SK-N-SH (cell line): ENCODE measurements around the gene SBNO1. TPM values are rescaled to one million over a fixed set of nuclear protein-coding genes. Genes with fewer than 3 reads are reported as not detected.

Experiments used
- CTCF ChIA-PET: fragments of 300-600, 350-600 bp; formaldehyde crosslinking; extraction: SDS; loops from one replicate; lab custom pipeline; 2021; lab: Yijun Ruan, JAX
- POLR2A ChIA-PET: fragments of 350-600 bp; sonication (Branson Sonifier 250); formaldehyde crosslinking; extraction: SDS; loops from one replicate; lab custom pipeline; 2020; ENCODE audit warnings: antibody characterized with exemption, inconsistent platforms; lab: Yijun Ruan, JAX
- DNase-seq: peaks from one replicate; pipeline ENCODE4 v3.0.0; 2012
- H2AFZ ChIP-seq: fragments of 200-600 bp; sonication (generic); 2 replicates; pipeline ENCODE4 v1.8.1; 2016; ENCODE audit warnings: antibody characterized with exemption, mild to moderate bottlenecking, low read depth
- H3F3A ChIP-seq: fragments of 200-600 bp; sonication (generic); replicated peaks from 2 replicates; pipeline ENCODE3; 2016; ENCODE audit warnings: antibody characterized with exemption, mild to moderate bottlenecking; ENCODE audit not compliant: insufficient read depth
- H3K27ac ChIP-seq, 2 experiments: fragments of 200-500 bp in 1 of 2; fragments of 200-600 bp in 1 of 2; sonication (Bioruptor generic) in 1 of 2; sonication (generic), shearing (Covaris generic) in 1 of 2; 2 replicates each; pipeline versions ENCODE4 v1.5.1 to v1.6.1; 2014 to 2016; ENCODE audit warnings: low read depth in 2 of 2, inconsistent platforms in 1 of 2, low read length in 1 of 2, mild to moderate bottlenecking in 1 of 2, mixed read lengths in 1 of 2
- H3K27me3 ChIP-seq: fragments of 200-600 bp; sonication (generic), shearing (Covaris generic); 2 replicates; pipeline ENCODE4 v1.6.1; 2016; ENCODE audit warnings: mixed run types; ENCODE audit not compliant: insufficient read depth
- H3K36me3 ChIP-seq, 2 experiments: fragments of 200-500 bp in 1 of 2; fragments of 200-600 bp in 1 of 2; sonication (Bioruptor generic) in 1 of 2; sonication (generic) in 1 of 2; replicated peaks in 1 of 2; 2 replicates each; pipeline versions ENCODE3 to v1.5.1; 2014 to 2016; ENCODE audit warnings: low read length in 1 of 2, mild to moderate bottlenecking in 1 of 2; ENCODE audit not compliant: insufficient read depth in 2 of 2, control insufficient read depth in 1 of 2
- H3K4me1 ChIP-seq, 2 experiments: fragments of 200-500 bp in 1 of 2; fragments of 200-600 bp in 1 of 2; sonication (Bioruptor generic) in 1 of 2; sonication (generic), shearing (Covaris generic) in 1 of 2; 2 replicates each; pipeline versions ENCODE4 v1.5.1 to v1.6.1; 2014 to 2016; ENCODE audit warnings: low read depth in 1 of 2, low read length in 1 of 2, mixed run types in 1 of 2; ENCODE audit not compliant: insufficient read depth in 2 of 2, control insufficient read depth in 1 of 2
- H3K4me2 ChIP-seq: fragments of 200-600 bp; sonication (generic), shearing (Covaris generic); 2 replicates; pipeline ENCODE4 v1.6.1; 2017; ENCODE audit warnings: mixed run types
- H3K4me3 ChIP-seq, 2 experiments: fragments of 200-500 bp in 1 of 2; fragments of 200-600 bp in 1 of 2; sonication (Bioruptor generic) in 1 of 2; sonication (generic), shearing (Covaris generic) in 1 of 2; 2 replicates each; pipeline versions ENCODE4 v1.5.1 to v1.8.1; 2014 to 2016; ENCODE audit warnings: low read depth in 2 of 2, inconsistent platforms in 1 of 2, low read length in 1 of 2, mild to moderate bottlenecking in 1 of 2, mixed read lengths in 1 of 2, moderate library complexity in 1 of 2
- H3K79me2 ChIP-seq: fragments of 200-600 bp; sonication (generic); 2 replicates; pipeline ENCODE4 v1.8.1; 2017; ENCODE audit warnings: mild to moderate bottlenecking; ENCODE audit not compliant: insufficient read depth
- H3K9ac ChIP-seq: fragments of 200-600 bp; sonication (generic); 2 replicates; pipeline ENCODE4 v1.6.1; 2017; ENCODE audit warnings: mixed run types
- H3K9me2 ChIP-seq: fragments of 200-600 bp; sonication (generic); 2 replicates; pipeline ENCODE4 v1.6.1; 2017; ENCODE audit warnings: mixed run types
- H3K9me3 ChIP-seq: fragments of 200-600 bp; sonication (generic); 2 replicates; pipeline ENCODE4 v1.6.1; 2017; ENCODE audit warnings: mixed run types, mild to moderate bottlenecking, moderate library complexity
- H4K20me1 ChIP-seq: fragments of 200-600 bp; sonication (generic); 2 replicates; pipeline ENCODE4 v1.6.1; 2017; ENCODE audit warnings: mild to moderate bottlenecking, mixed run types; ENCODE audit not compliant: insufficient read depth
- CHD2 ChIP-seq: fragments of 150-350 bp; IDR thresholded peaks from 2 replicates; pipeline ENCODE4 v1.6.1; 2018; ENCODE audit warnings: low read length; ENCODE audit not compliant: partially characterized antibody
- ELF1 ChIP-seq: IDR thresholded peaks from 2 replicates; pipeline ENCODE4 v1.4.0; 2012
- EP300 ChIP-seq, 2 experiments: IDR thresholded peaks; 2 replicates each; pipeline versions ENCODE4 v1.4.0 to v1.6.1; 2012; ENCODE audit warnings: borderline replicate concordance in 1 of 2, low read depth in 1 of 2, low read length in 1 of 2
- FOXM1 ChIP-seq: IDR thresholded peaks from 2 replicates; pipeline ENCODE4 v1.4.0; 2012; ENCODE audit warnings: low read depth, mild to moderate bottlenecking
- GABPA ChIP-seq: IDR thresholded peaks from 2 replicates; pipeline ENCODE4 v1.4.0; 2012; ENCODE audit warnings: low read depth, mild to moderate bottlenecking
- MEF2A ChIP-seq: IDR thresholded peaks from 2 replicates; pipeline ENCODE4 v1.4.0; 2012; ENCODE audit warnings: low read depth, borderline replicate concordance
- POLR2AphosphoS5 ChIP-seq: IDR thresholded peaks from 2 replicates; pipeline ENCODE4 v1.6.1; 2012; ENCODE audit warnings: low read depth, low read length
- RCOR1 ChIP-seq: fragments of 150-350 bp; IDR thresholded peaks from 2 replicates; pipeline ENCODE4 v1.6.1; 2017; ENCODE audit warnings: antibody characterized with exemption, low read length
- RFX5 ChIP-seq: IDR thresholded peaks from 2 replicates; pipeline ENCODE4 v1.6.1; 2012; ENCODE audit warnings: mild to moderate bottlenecking, improper control_type of control experiment, low read length
- RXRA ChIP-seq: IDR thresholded peaks from 2 replicates; pipeline ENCODE4 v1.4.0; 2012; ENCODE audit warnings: low read depth, mild to moderate bottlenecking, borderline replicate concordance
- SIN3A ChIP-seq: IDR thresholded peaks from 2 replicates; pipeline ENCODE4 v1.6.1; 2012; ENCODE audit warnings: low read depth, mild to moderate bottlenecking, low read length, moderate library complexity, borderline replicate concordance
- SMC3 ChIP-seq: IDR thresholded peaks from 2 replicates; pipeline ENCODE4 v1.6.1; 2012; ENCODE audit warnings: low read depth, low read length, improper control_type of control experiment
- TAF1 ChIP-seq: IDR thresholded peaks from 2 replicates; pipeline ENCODE4 v1.6.1; 2012; ENCODE audit warnings: low read depth, mild to moderate bottlenecking, low read length, moderate library complexity, borderline replicate concordance
- TCF12 ChIP-seq: IDR thresholded peaks from 2 replicates; pipeline ENCODE4 v1.4.0; 2012
- YY1 ChIP-seq: IDR thresholded peaks from 2 replicates; pipeline ENCODE4 v1.4.0; 2012; ENCODE audit warnings: low read depth, mild to moderate bottlenecking
- WGBS: methylation state at CpG from one replicate; pipeline ENCODE4 v1.1.6; 2017; ENCODE audit warnings: low lambda C conversion rate; 5-methylcytosine and 5-hydroxymethylcytosine counted together
- polyA plus RNA-seq, 3 experiments: library from polyadenylated mRNA; depleted of rRNA; stranded (reverse); fragments of >200 nt; gene quantifications; 2 replicates each; pipeline ENCODE4 v1.2.3, GENCODE V29; 2012
- TF ChIP-seq, protein P1 (sequence below): fragments of 150-350 bp; IDR thresholded peaks from 2 replicates; pipeline ENCODE4 v1.6.1; 2016; ENCODE audit warnings: mild to moderate bottlenecking, low read depth, low read length
- TF ChIP-seq, protein P2 (sequence below): IDR thresholded peaks from 2 replicates; pipeline ENCODE4; 2012
- TF ChIP-seq, protein P3 (sequence below): IDR thresholded peaks from 2 replicates; pipeline ENCODE4 v1.4.0; 2012; ENCODE audit warnings: low read depth, borderline replicate concordance

Gene SBNO1
- polyA plus RNA-seq, 1 of the 3 experiments (the other 2 are of a cell fraction) = 4.5 TPM

DNA sequence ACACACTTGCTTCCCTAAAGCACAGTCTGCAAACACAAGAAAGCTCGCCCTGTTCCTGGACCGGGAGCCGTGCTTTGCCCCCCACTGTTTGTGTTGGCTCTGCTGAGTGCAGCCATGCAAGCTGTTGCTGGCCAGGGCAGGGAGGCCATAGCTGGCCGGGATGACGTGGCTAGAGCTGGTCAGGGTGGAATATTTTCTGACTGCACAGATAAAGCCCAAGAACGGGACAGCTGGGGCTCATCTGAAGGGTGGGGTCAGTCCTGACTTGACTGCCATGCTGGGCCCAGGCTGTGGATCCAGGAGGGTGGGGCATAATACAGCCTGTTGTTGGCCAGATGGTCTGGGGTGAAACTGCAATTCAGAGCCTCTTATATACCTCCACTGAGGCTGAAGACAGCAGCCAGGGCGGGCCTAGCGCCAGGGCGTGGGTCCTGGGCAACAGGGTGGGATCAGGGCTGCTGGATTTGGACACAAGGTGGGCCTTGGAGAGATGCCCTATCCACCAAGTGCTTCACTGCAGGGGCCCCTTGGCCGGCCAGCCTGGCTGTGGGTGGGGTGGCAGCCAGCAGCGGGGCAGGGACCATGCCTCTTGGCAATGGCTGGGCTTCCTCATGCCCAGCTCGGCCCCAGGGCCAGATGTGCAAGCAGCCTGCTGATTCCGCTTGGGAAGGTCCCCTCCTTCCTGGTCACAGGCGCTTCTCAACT is 34.1 kb upstream of the SBNO1 start:
- Histone ChIP-seq H3K79me2 (peaks cover 94% of the 10 kb centered on the region), H3F3A (peaks cover 4% of the 10 kb centered on the region), H3K36me3 (peaks cover 49 to 54% of the 10 kb centered on the region in 2 experiments), H3K9ac (no peak overlapping the region), H3K9me2 (no peaks in the 10 kb centered on the region), H3K9me3 (no peaks in the 10 kb centered on the region), H2AFZ (no peak overlapping the region), H3K27ac (no peak overlapping the region), H3K27me3 (no peaks in the 10 kb centered on the region), H3K4me3 (no peak overlapping the region), H4K20me1 (peaks cover 54% of the 10 kb centered on the region), H3K4me2 (no peak overlapping the region), H3K4me1 (no peaks in the 10 kb centered on the region)
- CTCF ChIA-PET = interaction anchor here (0.6 to 1.9 kb wide), 3 partner anchors 8 to 184 kb away, joined by 3 to 8 read pairs (median 3); no protein-coding TSS in a partner anchor
- no peak for TF ChIP-seq MEF2A
- WGBS = 98% methylated on average over 13 of the region's 14 CpGs
- DNase-seq = no peak
- POLR2A ChIA-PET = no interaction called here

DNA sequence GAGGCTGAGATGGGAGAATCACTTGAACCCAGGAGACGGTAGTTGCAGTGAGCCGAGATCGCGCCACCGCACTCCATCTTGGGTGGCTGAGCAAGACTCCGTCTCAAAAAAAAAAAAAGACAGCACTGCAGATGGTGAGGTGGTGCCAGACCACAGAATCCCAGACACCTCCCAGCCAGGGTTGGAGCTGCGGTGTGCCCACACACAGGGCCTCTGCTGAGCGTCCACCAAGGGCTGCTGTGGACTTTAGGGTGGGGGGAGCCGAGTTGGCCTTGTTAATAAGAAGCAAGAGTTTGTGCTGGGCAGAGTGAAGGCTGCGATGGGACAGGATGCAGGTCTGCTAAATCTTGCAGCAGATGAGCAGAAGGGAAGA is 33.5 kb upstream of the SBNO1 start:
- DNase-seq = no peak

DNA sequence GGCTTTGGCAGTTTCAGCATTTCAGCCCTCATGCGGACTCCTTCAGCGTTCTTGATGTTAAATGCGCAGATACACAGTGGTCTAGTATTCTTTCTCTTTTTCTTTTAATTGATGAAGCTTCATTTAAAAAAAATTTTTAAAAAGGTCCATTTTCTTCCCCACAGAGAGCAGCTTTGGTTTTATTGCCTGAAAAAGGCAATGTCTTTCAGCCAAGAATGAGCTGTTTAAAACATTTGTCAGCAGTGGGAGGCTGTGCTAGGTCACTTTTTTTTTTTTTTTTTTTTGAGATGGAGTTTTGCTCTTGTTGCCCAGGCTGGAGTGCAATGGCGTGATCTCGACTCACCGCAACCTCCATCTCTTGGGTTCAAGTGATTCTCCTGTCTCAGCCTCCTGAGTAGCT is 32.8 kb upstream of the SBNO1 start:
- Histone ChIP-seq H3F3A (peaks cover 14% of the 10 kb centered on the region), H3K27ac (no peak overlapping the region), H3K27me3 (no peaks in the 10 kb centered on the region), H3K4me2 (no peak overlapping the region), H2AFZ (no peak overlapping the region), H3K36me3 (peaks cover 43 to 48% of the 10 kb centered on the region in 2 experiments), H3K9ac (no peak overlapping the region), H4K20me1 (peaks cover 52% of the 10 kb centered on the region), H3K9me3 (no peaks in the 10 kb centered on the region), H3K4me3 (no peak overlapping the region), H3K9me2 (no peaks in the 10 kb centered on the region), H3K4me1 (no peaks in the 10 kb centered on the region), H3K79me2 (peaks cover 97% of the 10 kb centered on the region)
- 98% methylated on average over 6 of the region's 6 CpGs for WGBS
- ChIA-PET CTCF (interaction anchor here (1.0 to 1.9 kb wide), 3 partner anchors 10 to 186 kb away, joined by 3 to 8 read pairs (median 3); no protein-coding TSS in a partner anchor), POLR2A (no interaction called here)
- DNase-seq = no peak
- TF ChIP-seq FOXM1 (no peak), TCF12 (no peak), CHD2 (no peak), RCOR1 (no peak), GABPA (no peak), EP300 (IDR thresholded peaks at IDR 0.05; ENCODE audit: borderline replicate concordance in 1 of 2, low read depth in 1 of 2, low read length in 1 of 2) (no peak), RXRA (no peak), ELF1 (no peak), SIN3A (no peak), SMC3 (no peak), POLR2AphosphoS5 (no peak), TAF1 (no peak), RFX5 (no peak)
- TF ChIP-seq, protein P1, sequence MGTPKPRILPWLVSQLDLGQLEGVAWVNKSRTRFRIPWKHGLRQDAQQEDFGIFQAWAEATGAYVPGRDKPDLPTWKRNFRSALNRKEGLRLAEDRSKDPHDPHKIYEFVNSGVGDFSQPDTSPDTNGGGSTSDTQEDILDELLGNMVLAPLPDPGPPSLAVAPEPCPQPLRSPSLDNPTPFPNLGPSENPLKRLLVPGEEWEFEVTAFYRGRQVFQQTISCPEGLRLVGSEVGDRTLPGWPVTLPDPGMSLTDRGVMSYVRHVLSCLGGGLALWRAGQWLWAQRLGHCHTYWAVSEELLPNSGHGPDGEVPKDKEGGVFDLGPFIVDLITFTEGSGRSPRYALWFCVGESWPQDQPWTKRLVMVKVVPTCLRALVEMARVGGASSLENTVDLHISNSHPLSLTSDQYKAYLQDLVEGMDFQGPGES = no peak
- TF ChIP-seq, protein P2, sequence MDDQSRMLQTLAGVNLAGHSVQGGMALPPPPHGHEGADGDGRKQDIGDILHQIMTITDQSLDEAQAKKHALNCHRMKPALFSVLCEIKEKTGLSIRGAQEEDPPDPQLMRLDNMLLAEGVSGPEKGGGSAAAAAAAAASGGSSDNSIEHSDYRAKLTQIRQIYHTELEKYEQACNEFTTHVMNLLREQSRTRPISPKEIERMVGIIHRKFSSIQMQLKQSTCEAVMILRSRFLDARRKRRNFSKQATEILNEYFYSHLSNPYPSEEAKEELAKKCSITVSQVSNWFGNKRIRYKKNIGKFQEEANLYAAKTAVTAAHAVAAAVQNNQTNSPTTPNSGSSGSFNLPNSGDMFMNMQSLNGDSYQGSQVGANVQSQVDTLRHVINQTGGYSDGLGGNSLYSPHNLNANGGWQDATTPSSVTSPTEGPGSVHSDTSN = no peak
- TF ChIP-seq, protein P3, sequence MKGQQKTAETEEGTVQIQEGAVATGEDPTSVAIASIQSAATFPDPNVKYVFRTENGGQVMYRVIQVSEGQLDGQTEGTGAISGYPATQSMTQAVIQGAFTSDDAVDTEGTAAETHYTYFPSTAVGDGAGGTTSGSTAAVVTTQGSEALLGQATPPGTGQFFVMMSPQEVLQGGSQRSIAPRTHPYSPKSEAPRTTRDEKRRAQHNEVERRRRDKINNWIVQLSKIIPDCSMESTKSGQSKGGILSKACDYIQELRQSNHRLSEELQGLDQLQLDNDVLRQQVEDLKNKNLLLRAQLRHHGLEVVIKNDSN = no peak

More for the DNA sequence above, 33.5 kb upstream of the SBNO1 start:
- CTCF ChIA-PET = interaction anchor here (0.6 to 1.9 kb wide), 3 partner anchors 8 to 184 kb away, joined by 3 to 8 read pairs (median 3); no protein-coding TSS in a partner anchor
- peaks cover 9% of the 10 kb centered on the region for H3F3A ChIP-seq
- H3K9ac ChIP-seq = no peak overlapping the region
- H3K79me2 ChIP-seq = peaks cover 94% of the 10 kb centered on the region
- POLR2A ChIA-PET = no interaction called here
- WGBS = 95% methylated on average over 10 of the region's 10 CpGs
- no peaks in the 10 kb centered on the region for H3K9me2 ChIP-seq
- peaks cover 48 to 49% of the 10 kb centered on the region in 2 experiments for H3K36me3 ChIP-seq
- H3K9me3 ChIP-seq = no peaks in the 10 kb centered on the region
- no peaks in the 10 kb centered on the region for H3K27me3 ChIP-seq
- H3K4me2 ChIP-seq = no peak overlapping the region
- H2AFZ ChIP-seq = no peak overlapping the region
- no peak for TF ChIP-seq YY1
- TF ChIP-seq RCOR1 = no peak
- TF ChIP-seq, all 33 proteins: peak for 0
- H4K20me1 ChIP-seq = peaks cover 54% of the 10 kb centered on the region
- no peak overlapping the region for H3K4me3 ChIP-seq
- H3K27ac ChIP-seq = no peak overlapping the region
- no peaks in the 10 kb centered on the region for H3K4me1 ChIP-seq
